Suprapubic skin (tissue), 4 donors: ENCODE data around the gene CHRM4. TPM values are rescaled to one million over a fixed set of nuclear protein-coding genes. Genes with fewer than 3 reads are reported as not detected.

Experiments
- DNase-seq, 2 donors: peaks; one replicate each; pipeline ENCODE4 v3.0.0-alpha.2; 2019; ENCODE audit warnings: low spot score in 2 of 2
- H3K27ac ChIP-seq: fragments of 200-600 bp; sonication (generic); one replicate; pipeline ENCODE4 v1.5.1; 2019
- H3K27me3 ChIP-seq: fragments of 200-600 bp; sonication (generic); one replicate; pipeline ENCODE4 v1.5.1; 2019
- H3K36me3 ChIP-seq: fragments of 200-600 bp; sonication (generic); one replicate; pipeline ENCODE4 v1.5.1; 2019
- H3K4me1 ChIP-seq: fragments of 200-600 bp; sonication (generic); one replicate; pipeline ENCODE4 v1.5.1; 2019
- H3K4me3 ChIP-seq: fragments of 200-600 bp; sonication (generic); one replicate; pipeline ENCODE4 v1.5.1; 2019; ENCODE audit warnings: mild to moderate bottlenecking
- H3K9me3 ChIP-seq: fragments of 200-600 bp; sonication (generic); one replicate; pipeline ENCODE4 v1.5.1; 2019
- CTCF ChIP-seq, 2 donors: fragments of 200-600 bp in 1 of 2; fragments of 450-650 bp in 1 of 2; sonication (generic) in 1 of 2; IDR thresholded peaks; one replicate each; pipeline ENCODE4 v1.5.1; 2016 to 2019; ENCODE audit warnings: antibody characterized with exemption in 2 of 2, mild to moderate bottlenecking in 1 of 2, moderate library complexity in 1 of 2
- EP300 ChIP-seq: sonication (generic); formaldehyde crosslinking; IDR thresholded peaks from one replicate; pipeline ENCODE4 v1.6.1; 2017; ENCODE audit warnings: antibody characterized with exemption
- POLR2A ChIP-seq, 2 donors: fragments of 450-650 bp; IDR thresholded peaks; one replicate each; pipeline ENCODE4 v1.6.1; 2017; ENCODE audit warnings: antibody characterized with exemption in 2 of 2, mild to moderate bottlenecking in 2 of 2, moderate library complexity in 2 of 2
- POLR2AphosphoS5 ChIP-seq, 3 donors: sonication (generic); formaldehyde crosslinking; IDR thresholded peaks; one replicate each; pipeline ENCODE4 v1.6.1; 2017; ENCODE audit warnings: antibody characterized with exemption in 3 of 3
- WGBS: methylation state at CpG from one replicate; pipeline ENCODE4 v1.1.5; 2018; 5-methylcytosine and 5-hydroxymethylcytosine counted together
- total RNA-seq, 4 donors: library from RNA; depleted of rRNA; stranded (reverse); fragments of >200 nt; gene quantifications; one replicate each; pipeline ENCODE4 v1.1.0, GENCODE V29; 2016

Gene CHRM4
- total RNA-seq, result 1 to 10 TPM in 3 of 4 donors, under 1 TPM in 1; 0.80 to 3.0 (median 2.6) TPM

GRCh38 chr11:46391578-46392420 lies at the start of gene CHRM4:
CHRM4 (minus strand) TSS chr11:46391776; CDS start chr11:46386557, 5,219 bp downstream.
- TF ChIP-seq EP300 (no peak), CTCF (IDR thresholded peaks at IDR 0.05) (no peak), POLR2A (IDR thresholded peaks at IDR 0.05) (no peak), POLR2AphosphoS5 (IDR thresholded peaks at IDR 0.05) (no peak)
- Histone ChIP-seq H3K4me1 (peaks cover 46% of the 10 kb centered on the region), H3K4me3 (peak within 1 kb of the TSS; percentile 54), H3K9me3 (no peaks in the 10 kb centered on the region), H3K27me3 (peaks cover 57% of the 10 kb centered on the region), H3K27ac (no peak within 1 kb of the TSS), H3K36me3 (peaks cover 5% of the 10 kb centered on the region)
- WGBS, result under 1% methylated on average over 18 of the region's 123 CpGs
- DNase-seq, result no peak

GRCh38 chr11:46438211-46438610 lies 46.6 kb upstream of the CHRM4 start:
- Histone ChIP-seq H3K4me1 (no peaks in the 10 kb centered on the region), H3K4me3 (no peak overlapping the region), H3K9me3 (no peaks in the 10 kb centered on the region), H3K36me3 (peaks cover 36% of the 10 kb centered on the region), H3K27me3 (no peaks in the 10 kb centered on the region), H3K27ac (no peak overlapping the region)
- TF ChIP-seq POLR2AphosphoS5 (IDR thresholded peaks at IDR 0.05) (no peak), CTCF (IDR thresholded peaks at IDR 0.05) (no peak), EP300 (no peak), POLR2A (IDR thresholded peaks at IDR 0.05) (no peak)
- WGBS, result 59% methylated on average over 4 of the region's 4 CpGs
- DNase-seq, result no peak

- WGBS, result 81% methylated on average over 6 of the region's 6 CpGs
Observed at GRCh38 chr11:46437122-46437689, 45.6 kb upstream of the CHRM4 start.

GRCh38 chr11:46436113-46436512 lies 44.5 kb upstream of the CHRM4 start:
- no peaks in the 10 kb centered on the region for H3K9me3 ChIP-seq
- no peaks in the 10 kb centered on the region for H3K27me3 ChIP-seq
- WGBS, result 87% methylated on average over 3 of the region's 3 CpGs
- H3K36me3 ChIP-seq, result peaks cover 32% of the 10 kb centered on the region
- H3K27ac ChIP-seq, result no peak overlapping the region
- no peaks in the 10 kb centered on the region for H3K4me1 ChIP-seq
- no peak for TF ChIP-seq EP300
- H3K4me3 ChIP-seq, result no peak overlapping the region
- no peak for DNase-seq

More at GRCh38 chr11:46437122-46437689, 45.6 kb upstream of the CHRM4 start:
- no peak overlapping the region for H3K27ac ChIP-seq
- no peaks in the 10 kb centered on the region for H3K4me1 ChIP-seq
- peaks cover 30% of the 10 kb centered on the region for H3K36me3 ChIP-seq
- no peak for DNase-seq
- H3K27me3 ChIP-seq, result no peaks in the 10 kb centered on the region
- no peak for TF ChIP-seq POLR2A (IDR thresholded peaks at IDR 0.05)
- no peak for TF ChIP-seq CTCF (IDR thresholded peaks at IDR 0.05)
- no peak for TF ChIP-seq EP300
- no peak for TF ChIP-seq POLR2AphosphoS5 (IDR thresholded peaks at IDR 0.05)
- H3K4me3 ChIP-seq, result no peak overlapping the region
- no peaks in the 10 kb centered on the region for H3K9me3 ChIP-seq

GRCh38 chr11:46435679-46436078 lies 44.1 kb upstream of the CHRM4 start:
- no peak overlapping the region for H3K27ac ChIP-seq
- TF ChIP-seq CTCF (IDR thresholded peaks at IDR 0.05) (no peak), POLR2A (IDR thresholded peaks at IDR 0.05) (no peak), POLR2AphosphoS5 (IDR thresholded peaks at IDR 0.05) (no peak), EP300 (no peak)
- H3K4me1 ChIP-seq, result no peaks in the 10 kb centered on the region
- H3K36me3 ChIP-seq, result peaks cover 36% of the 10 kb centered on the region
- H3K4me3 ChIP-seq, result no peak overlapping the region
- DNase-seq, result no peak
- WGBS, result 42% methylated on average over 2 of the region's 3 CpGs
- no peaks in the 10 kb centered on the region for H3K9me3 ChIP-seq
- no peaks in the 10 kb centered on the region for H3K27me3 ChIP-seq
